GM12864 (cell line): ENCODE measurements around the gene PPARA.

Experiments used
- DNase-seq: peaks from one replicate; pipeline ENCODE4 v3.0.0-alpha.2; 2011; ENCODE audit warnings: low read depth
- H3K4me3 ChIP-seq: 2 replicates; pipeline ENCODE4 v1.5.1; 2011; ENCODE audit warnings: mild to moderate bottlenecking, low read depth, low read length, control low read depth
- CTCF ChIP-seq: IDR thresholded peaks from 2 replicates; pipeline ENCODE4 v1.5.1; 2011; ENCODE audit warnings: low read depth, mild to moderate bottlenecking, moderate library complexity, low read length, control low read depth, inconsistent platforms; ENCODE audit errors: missing control alignments

The PPARA gene

GRCh38 chr22:46239261-46240048 lies 89.1 kb downstream of the PPARA start:
- H3K4me3 ChIP-seq: no peak overlapping the region
- no peak for DNase-seq
- no peak for TF ChIP-seq CTCF

GRCh38 chr22:46240073-46240472 lies 89.7 kb downstream of the PPARA start:
- no peak for DNase-seq
- TF ChIP-seq CTCF: no peak
- no peak overlapping the region for H3K4me3 ChIP-seq

GRCh38 chr22:46240506-46240905 lies 90.2 kb downstream of the PPARA start:
- TF ChIP-seq CTCF: no peak
- no peak overlapping the region for H3K4me3 ChIP-seq
- no peak for DNase-seq

GRCh38 chr22:46240907-46241306 lies 90.6 kb downstream of the PPARA start:
- DNase-seq: no peak
- no peak overlapping the region for H3K4me3 ChIP-seq
- no peak for TF ChIP-seq CTCF

- H3K4me3 ChIP-seq: no peak overlapping the region
- DNase-seq: no peak
- TF ChIP-seq CTCF: no peak
Observed at GRCh38 chr22:46241396-46242007, 91.2 kb downstream of the PPARA start.

- DNase-seq: no peak
- no peak for TF ChIP-seq CTCF
- no peak overlapping the region for H3K4me3 ChIP-seq
Observed at GRCh38 chr22:46242076-46242475, 91.8 kb downstream of the PPARA start.

GRCh38 chr22:46244771-46245170 lies 94.4 kb downstream of the PPARA start:
- no peak for TF ChIP-seq CTCF
- H3K4me3 ChIP-seq: no peak overlapping the region
- no peak for DNase-seq
